T follicular helper cell (primary cell): ENCODE results near the gene YBX1.
"Not testable (repeated sequence)": the region's sequence is repeated elsewhere in the genome, so short reads cannot be mapped to it uniquely, and the experiment has no call there.

ENCODE experiments used
- DNase-seq: peaks from one replicate; pipeline ENCODE4 v3.0.0-alpha.2; 2020; ENCODE audit warnings: low read depth
- total RNA-seq, 2 experiments: gene quantifications; one replicate each; lab custom pipeline; 2026; lab: John Stamatoyannopoulos, UW

YBX1 gene
- 369 to 1,125 reads per million in 2 experiments for total RNA-seq

- DNase-seq, result peak; percentile 91
These were observed at the start of gene YBX1 for GRCh38 chr1:42681741-42682483. TSS of gene YBX1 (plus strand) at chr1:42682418. CDS start at chr1:42682566, 148 bp downstream.

GRCh38 chr1:42639116-42639515 lies 43.1 kb upstream of the YBX1 start:
- no peak for DNase-seq

GRCh38 chr1:42646056-42646455 lies 36.2 kb upstream of the YBX1 start:
- DNase-seq, result no peak

DNA sequence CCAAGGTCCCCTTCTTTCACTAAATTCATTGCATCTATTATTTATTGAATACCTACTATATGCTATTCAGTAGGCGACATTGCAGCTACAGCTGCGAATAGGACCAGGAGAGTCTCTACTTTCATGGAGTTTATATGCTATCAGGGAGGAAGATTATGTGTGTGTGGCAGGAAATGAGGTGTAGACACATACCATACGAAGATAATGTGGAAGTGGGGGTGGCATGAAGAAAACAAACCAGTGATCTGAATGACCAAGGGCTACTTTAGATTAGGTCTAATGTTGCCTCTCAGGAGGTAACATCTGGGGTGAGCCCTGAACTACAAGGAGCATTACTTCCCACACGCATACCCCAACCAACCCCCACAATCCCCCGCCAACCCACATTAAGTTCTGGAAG lies 25.0 kb upstream of the YBX1 start:
- no peak for DNase-seq

GRCh38 chr1:42657981-42658876 lies 24.0 kb upstream of the YBX1 start, which contains the start of gene PPIH:
TSS of gene PPIH (plus strand) at chr1:42658423. CDS start at chr1:42658447, 24 bp downstream.
- DNase-seq, result peak; percentile 91

DNA sequence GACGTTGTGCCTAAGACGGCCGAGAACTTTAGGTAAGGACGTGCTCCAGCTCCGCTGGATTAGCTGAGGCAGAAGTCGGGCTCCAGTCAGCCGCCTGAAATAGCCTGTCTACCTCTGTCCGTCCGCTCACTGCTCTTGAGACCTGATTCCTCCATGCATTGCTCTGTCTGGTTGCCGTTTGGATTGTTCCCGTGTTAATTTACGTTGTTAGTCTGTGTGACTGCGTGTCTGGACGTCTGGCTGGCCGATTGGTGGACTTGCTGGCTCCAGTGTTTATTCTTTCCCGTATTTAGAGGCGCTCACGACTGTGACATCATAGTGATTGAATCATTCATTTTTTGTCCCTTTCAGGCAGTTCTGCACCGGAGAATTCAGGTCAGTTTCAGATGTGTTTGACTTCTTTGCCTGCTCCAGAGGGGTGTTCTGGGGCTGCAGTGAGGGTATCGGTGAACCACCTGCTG lies 23.3 kb upstream of the YBX1 start:
- DNase-seq, result no peak

GRCh38 chr1:42660907-42661500 lies 21.2 kb upstream of the YBX1 start:
- no peak for DNase-seq

- no peak for DNase-seq
These were observed 12.3 kb upstream of the YBX1 start for GRCh38 chr1:42669936-42670335.

DNA sequence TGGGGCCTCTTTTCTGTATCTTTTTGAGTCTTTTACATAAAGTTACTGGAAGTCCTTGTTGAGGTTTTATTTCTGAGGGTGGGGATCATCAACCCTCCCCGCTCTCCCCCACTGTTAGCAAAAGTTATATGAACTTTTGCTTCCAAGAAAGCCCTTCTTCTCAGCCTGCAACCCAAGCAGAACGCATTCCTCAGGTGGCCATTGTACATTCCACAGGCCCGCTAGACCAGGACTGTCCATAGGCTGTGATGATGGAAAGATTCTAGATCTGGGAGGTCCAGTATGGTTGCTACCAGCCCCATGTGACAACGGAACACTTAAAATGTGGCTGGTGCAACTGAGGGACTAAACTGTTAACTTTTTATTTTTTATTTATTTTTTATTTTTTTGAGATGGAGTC lies 11.8 kb upstream of the YBX1 start:
- no peak for DNase-seq

DNA sequence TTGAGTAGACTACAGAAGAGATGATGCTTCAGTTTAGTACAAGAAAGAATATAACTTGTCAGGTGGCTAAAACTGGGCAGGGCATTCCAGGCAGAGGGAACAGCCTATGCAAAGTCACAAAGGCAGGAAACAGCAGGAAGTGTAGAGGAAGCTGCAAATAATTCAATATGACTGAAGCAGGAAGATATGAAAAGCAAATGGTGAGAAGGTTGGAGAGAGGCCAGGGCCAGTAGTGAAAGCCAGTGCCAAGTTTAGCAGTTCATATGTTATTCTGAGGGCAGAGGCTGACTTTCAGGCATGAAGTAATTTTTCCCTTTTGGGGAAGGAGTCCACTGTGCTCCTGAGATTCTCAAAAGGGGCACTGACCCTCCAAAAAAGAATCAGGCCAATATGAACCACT lies 8.0 kb upstream of the YBX1 start:
- DNase-seq, result no peak

DNA sequence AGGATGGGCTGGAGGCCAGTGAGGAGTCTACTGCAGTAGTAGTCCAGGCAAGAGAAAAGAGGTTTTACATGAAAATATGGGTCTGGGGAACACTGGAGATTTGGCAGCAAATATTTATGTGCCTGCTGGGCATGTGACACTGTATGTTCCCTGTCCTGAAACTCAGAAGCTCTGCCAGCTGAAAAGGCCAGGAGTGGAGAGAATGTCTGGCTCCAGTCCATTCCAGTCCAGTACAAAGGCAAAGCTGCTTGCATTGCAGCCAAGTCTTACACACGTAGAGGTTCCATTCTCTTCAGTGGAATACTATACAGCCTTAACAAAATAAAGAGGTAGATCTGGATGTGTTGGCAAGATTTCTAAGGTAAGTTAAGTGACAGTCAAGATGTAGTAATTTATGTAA lies 7.5 kb upstream of the YBX1 start:
- no peak for DNase-seq

- DNase-seq, result no peak
These were observed 6.8 kb upstream of the YBX1 start for GRCh38 chr1:42675467-42675866.

DNA sequence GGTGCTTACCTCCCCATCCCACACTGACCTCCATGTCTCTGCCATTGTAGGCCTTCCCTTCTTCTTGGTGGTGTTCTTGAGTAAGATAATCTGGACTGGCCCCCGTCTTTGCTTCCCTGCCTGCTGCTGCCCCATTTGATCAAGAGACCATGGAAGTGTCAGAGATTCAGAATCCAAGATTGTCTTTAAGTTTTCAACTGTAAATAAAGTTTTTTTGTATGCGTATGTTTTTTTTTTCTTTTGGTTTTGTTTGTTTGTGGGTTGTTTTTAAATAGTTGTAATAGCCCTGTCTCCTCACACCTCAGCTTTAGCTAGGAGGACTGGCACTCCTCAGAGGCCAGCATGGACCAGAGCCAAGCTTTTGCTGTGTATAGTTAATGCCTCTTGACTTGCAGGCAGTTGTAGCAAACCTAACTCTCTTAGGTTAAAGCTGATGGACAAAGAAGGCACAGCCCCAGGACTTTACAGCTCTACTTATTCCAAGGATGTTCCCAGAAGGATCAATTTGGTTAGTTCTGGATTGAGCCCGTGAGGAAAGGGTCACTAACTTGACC lies 5.6 kb upstream of the YBX1 start:
- DNase-seq, result no peak

DNA sequence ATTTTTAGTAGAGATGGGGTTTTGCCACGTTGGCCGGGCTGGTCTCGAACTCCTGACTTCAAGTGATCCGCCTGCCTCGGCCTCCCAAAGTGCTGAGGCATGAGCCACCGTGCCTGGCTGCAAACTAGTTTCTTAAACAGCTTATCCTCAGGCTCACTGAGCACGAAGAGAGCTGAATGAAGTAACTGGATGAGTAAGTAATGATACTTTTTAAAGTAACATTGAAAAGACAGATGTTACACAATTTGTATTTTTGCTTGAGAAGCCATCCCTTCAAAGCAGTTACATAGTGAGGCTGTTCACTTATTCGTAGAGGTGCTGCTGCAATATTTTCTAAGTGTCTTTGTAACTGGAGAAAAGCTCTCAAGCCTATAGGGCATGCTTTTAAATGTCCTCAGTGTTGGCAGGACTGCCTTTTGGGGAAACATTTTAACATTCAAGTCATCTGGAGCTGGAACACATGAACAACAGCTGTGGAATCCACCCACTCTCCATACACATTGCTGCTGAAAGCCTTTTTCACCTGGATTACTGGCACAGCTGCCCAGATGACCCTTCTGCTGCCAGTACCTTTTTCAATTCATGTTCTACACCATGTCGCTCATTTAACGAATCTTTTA lies 2.7 kb upstream of the YBX1 start:
- no peak for DNase-seq

DNA sequence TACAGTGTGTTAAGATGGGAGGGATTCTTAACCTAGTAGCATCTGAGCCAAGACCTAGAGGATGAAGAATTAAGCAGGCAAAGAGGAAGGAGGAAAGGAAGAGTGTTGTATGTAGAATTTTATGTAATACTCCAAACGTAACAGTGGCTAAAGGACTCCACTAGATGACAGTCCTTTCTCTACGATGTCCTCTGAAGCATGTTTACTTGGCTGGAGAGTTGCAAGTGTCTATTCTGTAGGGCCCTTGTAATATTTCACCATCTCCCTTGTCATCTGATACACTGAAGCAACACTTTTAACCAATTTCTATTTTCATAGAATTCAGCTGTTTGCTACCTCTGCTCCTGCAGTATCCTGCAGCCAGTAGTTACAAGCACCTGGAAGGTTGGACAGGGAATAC lies 2.2 kb upstream of the YBX1 start:
- DNase-seq, result no peak

GRCh38 chr1:42680921-42681683 lies 1.1 kb upstream of the YBX1 start:
- DNase-seq, result no peak

DNA sequence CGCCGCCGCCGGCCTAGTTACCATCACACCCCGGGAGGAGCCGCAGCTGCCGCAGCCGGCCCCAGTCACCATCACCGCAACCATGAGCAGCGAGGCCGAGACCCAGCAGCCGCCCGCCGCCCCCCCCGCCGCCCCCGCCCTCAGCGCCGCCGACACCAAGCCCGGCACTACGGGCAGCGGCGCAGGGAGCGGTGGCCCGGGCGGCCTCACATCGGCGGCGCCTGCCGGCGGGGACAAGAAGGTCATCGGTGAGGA lies 193 bp downstream of the YBX1 start:
- not testable (repeated sequence) for DNase-seq

DNA sequence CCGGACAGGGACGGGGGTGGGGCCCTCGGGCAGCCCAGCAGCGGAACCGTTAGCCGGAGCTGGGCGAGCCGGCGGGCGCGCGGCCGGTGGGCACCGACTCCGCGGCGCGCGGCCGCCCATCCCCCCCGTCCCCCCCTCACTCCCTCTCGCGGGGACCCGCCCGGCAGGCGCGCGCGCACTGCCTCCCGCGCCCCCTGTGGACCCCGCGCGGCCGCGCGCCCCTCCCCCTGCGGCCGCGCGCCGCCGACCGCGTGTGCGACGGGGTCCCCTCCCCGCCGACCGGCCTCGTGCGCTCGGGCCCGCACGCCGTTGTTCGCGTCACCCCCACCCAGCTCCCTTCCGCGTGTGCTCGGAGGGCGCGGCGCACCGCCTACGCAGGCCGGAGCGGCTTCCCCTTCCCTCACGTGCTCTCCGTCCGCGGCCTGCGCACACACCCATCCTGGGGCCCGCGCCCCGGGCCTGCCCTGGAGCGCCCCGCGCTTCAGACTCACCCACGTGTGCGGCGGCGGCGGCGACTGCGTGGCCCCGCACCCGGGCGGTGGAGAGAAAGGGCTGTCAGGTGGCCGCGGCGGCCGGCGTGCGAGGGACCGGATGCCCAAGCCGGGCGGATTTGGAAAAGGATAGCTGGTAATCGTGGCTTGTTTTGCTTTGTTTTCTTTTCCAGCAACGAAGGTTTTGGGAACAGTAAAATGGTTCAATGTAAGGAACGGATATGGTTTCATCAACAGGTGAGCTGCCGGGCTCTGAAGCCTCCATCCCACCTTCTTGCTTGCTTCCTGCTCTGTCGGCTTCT lies 717 bp downstream of the YBX1 start:
- DNase-seq, result peak; percentile 50

DNA sequence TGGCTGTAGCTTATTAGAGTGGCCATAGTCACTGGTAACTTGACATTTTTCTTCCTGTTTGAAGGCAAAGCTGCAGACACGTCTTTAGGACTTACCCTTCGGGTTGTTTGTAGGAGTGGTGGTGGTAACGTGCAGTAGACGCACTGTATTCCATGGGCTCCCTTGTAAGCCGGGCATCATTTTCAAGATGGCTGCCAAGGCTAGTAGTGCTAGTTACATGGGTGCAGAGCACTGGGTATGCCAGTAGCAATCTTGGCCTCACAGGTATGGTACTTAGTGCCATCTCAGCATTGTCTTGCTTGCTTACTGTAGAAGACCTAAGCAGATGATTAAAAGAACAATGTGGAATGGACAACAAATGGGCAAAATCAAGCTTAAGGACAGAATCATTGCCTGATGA lies 1.9 kb downstream of the YBX1 start:
- no peak for DNase-seq

- no peak for DNase-seq
These were observed 4.2 kb downstream of the YBX1 start for GRCh38 chr1:42686418-42686817.
